T-helper 17 cell (primary cell): ENCODE measurements around the gene NR2F1-AS1. TPM values are rescaled to one million over a fixed set of nuclear protein-coding genes. Genes with fewer than 3 reads are reported as not detected.

Experiments
- total RNA-seq, 4 donors: library from RNA in 2 of 4; stranded (reverse) in 2 of 4; gene quantifications; one replicate each; pipeline ENCODE4 v1.2.3 and lab custom pipeline; 2022 to 2026

The NR2F1-AS1 gene
- total RNA-seq, 2 donors from 2014 or later = not detected

Other genes with a start within 250 kb of the NR2F1-AS1 start
- gene NR2F1, start 2.0 kb upstream of the NR2F1-AS1 start, total RNA-seq = not detected
- 1 to 10 TPM; 2.2 to 2.9 TPM for gene POU5F2, start 160.4 kb upstream of the NR2F1-AS1 start, total RNA-seq